ENCODE data around the gene ZYG11B.
"Not testable (repeated sequence)": the region's sequence is repeated elsewhere in the genome, so short reads cannot be mapped to it uniquely, and the experiment has no call there.

ZYG11B gene

GRCh38 chr1:52852854-52853253, 126.6 kb downstream of the ZYG11B start:
- no peak for DNase-seq (ENCODE audit: low read depth in 2 of 2)

- no peak for DNase-seq (ENCODE audit: low read depth in 2 of 2)
Observed at GRCh38 chr1:52855584-52855983, 129.3 kb downstream of the ZYG11B start.

GRCh38 chr1:52856026-52856425, 129.8 kb downstream of the ZYG11B start:
- DNase-seq (ENCODE audit: low read depth in 2 of 2), result no peak

- no peak for DNase-seq (ENCODE audit: low read depth in 2 of 2)
Observed at GRCh38 chr1:52857443-52857842, 131.2 kb downstream of the ZYG11B start.

- no peak for DNase-seq (ENCODE audit: low read depth in 2 of 2)
Observed at GRCh38 chr1:52862666-52863458, 136.6 kb downstream of the ZYG11B start.

GRCh38 chr1:52867087-52867863, 141.0 kb downstream of the ZYG11B start:
- DNase-seq (ENCODE audit: low read depth in 2 of 2), result no peak

- not testable (repeated sequence) for DNase-seq (ENCODE audit: low read depth in 2 of 2)
Observed at GRCh38 chr1:52869727-52870126, 143.5 kb downstream of the ZYG11B start.

GRCh38 chr1:52876843-52877242, 150.6 kb downstream of the ZYG11B start:
- DNase-seq (ENCODE audit: low read depth in 2 of 2), result no peak
